HG03135 (cell line): ENCODE measurements around the gene SYNM.
"Not testable (repeated sequence)": the region's sequence is repeated elsewhere in the genome, so short reads cannot be mapped to it uniquely, and the experiment has no call there.

Experiments
- ATAC-seq: cut with Tn5 transposase; IDR thresholded peaks from one replicate; pipeline ENCODE4 v1.9.1; 2021; ENCODE audit warnings: mild to moderate bottlenecking, moderate library complexity; ENCODE audit not compliant: unreplicated experiment

SYNM gene

DNA sequence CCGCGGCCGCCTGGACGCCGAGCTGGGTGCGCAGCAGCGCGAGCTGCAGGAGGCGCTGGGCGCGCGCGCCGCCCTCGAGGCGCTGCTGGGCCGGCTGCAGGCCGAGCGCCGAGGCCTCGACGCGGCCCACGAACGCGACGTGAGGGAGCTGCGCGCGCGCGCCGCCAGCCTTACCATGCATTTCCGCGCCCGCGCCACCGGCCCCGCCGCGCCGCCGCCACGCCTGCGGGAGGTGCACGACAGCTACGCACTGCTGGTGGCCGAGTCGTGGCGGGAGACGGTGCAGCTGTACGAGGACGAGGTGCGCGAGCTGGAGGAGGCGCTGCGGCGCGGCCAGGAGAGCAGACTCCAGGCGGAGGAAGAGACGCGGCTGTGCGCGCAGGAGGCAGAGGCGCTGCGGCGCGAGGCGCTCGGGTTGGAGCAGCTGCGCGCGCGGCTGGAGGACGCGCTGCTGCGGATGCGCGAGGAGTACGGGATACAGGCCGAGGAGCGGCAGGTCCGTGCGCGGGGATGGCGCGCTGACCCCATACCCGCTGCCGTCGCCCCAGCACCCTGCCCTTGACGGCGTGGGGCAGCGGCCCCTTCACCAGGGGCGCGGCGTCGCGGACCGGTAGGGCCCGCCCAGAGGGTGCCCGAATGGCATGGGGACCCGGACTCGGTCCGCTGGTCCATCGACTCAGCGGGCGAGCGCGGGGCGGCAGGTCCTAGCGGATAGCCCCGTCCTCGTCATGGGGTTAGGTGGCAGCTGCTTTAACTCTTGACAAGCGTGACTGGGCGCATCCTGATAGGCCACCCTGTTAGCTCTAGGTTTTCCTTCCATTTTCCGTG lies 848 bp downstream of the SYNM start:
- peak; percentile 39 for ATAC-seq

DNA sequence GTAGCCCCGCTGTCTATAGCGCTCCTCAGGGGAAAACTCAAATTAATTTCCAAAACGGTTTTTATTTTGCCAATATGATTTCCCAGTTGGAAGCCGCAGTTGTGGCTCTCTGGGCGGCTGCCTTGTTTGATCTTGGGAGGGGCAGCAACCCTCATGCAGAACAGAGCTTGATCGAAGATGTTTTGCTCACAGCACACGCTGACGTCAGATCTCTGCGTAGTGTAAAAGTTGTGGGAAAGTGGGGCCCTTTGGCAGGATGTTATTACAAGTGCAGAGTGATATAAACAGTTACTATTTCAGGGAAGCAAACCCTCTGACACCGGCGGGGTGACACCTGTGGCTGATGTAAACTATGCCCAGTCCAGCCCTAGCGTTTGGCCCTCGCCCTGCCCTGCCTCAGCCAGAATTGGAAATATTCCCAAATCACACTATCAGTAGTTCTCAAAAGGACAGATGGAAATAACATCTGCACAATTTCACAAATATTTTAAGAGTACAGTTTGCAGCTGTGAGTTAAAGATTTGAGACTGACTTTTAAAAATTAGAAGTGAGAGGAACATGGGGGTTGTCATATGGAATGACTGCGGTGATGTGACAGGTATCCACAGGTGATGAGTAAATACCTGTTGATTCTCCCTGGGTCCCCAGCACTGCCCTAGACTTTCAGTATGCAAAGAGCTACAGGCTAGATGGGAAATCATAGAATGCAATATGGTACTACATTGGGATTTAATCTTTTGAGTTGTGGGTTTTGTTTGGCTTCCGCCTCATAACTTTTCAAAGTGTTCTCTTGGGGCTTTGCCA lies 1.7 kb downstream of the SYNM start:
- no peak for ATAC-seq

GRCh38 chr15:99108993-99109392 lies 4.1 kb downstream of the SYNM start:
- no peak for ATAC-seq

GRCh38 chr15:99109555-99110021 lies 4.7 kb downstream of the SYNM start:
- no peak for ATAC-seq

GRCh38 chr15:99110093-99110492 lies 5.2 kb downstream of the SYNM start:
- no peak for ATAC-seq

GRCh38 chr15:99110581-99111320 lies 5.9 kb downstream of the SYNM start:
- ATAC-seq = no peak

DNA sequence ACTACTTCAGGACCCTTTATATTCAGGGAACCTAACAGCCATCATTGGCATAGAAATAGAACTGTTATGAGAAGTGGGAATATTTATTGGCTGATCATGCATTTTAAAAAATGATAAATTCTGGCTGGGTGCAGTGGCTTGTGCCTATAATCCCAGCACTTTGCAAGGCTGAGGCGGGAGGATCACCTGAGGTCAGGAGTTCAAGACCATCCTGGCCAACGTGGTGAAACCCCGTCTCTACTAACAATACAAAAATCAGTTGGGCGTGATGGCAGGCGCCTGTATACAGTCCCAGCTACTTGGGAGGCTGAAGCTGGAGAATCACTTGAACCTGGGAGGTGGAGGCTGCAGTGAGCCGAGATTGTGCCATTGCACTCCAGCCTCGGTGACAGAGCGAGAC lies 6.8 kb downstream of the SYNM start:
- ATAC-seq = not testable (repeated sequence)

GRCh38 chr15:99113547-99114271 lies 8.8 kb downstream of the SYNM start:
- ATAC-seq = no peak

GRCh38 chr15:99114511-99115299 lies 9.8 kb downstream of the SYNM start:
- no peak for ATAC-seq

DNA sequence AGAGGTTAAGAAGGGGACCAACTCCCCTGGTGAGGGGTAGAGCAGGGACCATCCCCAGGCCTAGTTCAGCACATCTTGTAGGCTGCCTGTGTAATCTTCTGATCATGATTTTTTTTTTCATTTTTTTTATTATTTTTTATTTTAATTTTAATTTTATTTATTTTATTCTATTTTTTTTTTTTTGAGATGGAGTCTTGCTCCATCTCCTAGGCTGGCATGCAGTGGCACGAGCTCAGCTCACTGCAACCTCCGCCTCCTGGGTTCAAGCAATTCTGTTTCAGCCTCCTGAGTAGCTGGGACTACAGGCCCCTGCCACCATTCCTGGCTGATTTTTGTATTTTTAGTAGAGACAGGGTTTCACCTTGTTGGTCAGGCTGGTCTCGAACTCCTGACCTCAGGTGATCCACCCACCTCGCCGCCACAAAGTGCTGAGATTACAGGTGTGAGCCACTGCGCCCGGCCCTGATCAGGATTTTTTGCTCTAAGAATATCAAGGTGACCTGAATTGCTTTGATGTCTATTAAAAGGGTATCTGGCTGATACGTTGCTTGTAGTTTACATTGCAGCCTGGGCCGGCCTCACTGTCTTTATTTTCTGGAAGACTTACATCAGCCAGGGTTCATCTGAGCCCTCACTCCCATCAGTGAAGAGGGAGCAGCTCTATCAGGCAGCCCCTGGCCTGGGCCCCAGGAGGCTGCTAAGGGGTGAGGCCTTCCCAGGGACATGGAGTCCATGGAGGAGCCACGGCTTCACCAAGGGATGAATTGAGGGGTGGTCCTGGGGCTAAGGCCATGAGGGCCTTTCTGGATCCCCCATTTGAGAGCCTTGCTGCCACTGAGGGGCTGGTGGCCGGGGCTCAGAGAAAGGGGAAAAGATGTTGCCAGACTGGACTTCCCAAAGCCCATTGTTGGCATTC lies 10.7 kb downstream of the SYNM start:
- no peak for ATAC-seq

DNA sequence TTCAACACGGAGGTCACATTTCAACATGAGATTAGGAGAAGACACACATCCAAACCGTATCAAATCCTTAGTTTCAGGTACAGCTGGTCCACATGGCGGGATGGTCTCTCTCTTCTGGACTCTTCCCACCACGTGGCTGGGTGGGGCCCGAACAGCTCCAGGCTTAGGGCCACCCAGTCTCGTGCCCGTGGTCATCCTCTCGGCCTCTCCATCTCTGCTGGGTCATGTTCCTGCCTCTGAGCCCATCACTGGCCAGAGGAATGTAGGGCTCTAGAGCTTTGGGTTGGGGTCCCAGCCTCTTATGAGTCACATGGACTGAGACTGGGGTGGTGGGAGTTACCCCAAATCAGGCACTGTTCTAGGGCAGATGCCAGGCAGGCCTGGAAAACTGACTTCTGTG lies 12.2 kb downstream of the SYNM start:
- no peak for ATAC-seq

DNA sequence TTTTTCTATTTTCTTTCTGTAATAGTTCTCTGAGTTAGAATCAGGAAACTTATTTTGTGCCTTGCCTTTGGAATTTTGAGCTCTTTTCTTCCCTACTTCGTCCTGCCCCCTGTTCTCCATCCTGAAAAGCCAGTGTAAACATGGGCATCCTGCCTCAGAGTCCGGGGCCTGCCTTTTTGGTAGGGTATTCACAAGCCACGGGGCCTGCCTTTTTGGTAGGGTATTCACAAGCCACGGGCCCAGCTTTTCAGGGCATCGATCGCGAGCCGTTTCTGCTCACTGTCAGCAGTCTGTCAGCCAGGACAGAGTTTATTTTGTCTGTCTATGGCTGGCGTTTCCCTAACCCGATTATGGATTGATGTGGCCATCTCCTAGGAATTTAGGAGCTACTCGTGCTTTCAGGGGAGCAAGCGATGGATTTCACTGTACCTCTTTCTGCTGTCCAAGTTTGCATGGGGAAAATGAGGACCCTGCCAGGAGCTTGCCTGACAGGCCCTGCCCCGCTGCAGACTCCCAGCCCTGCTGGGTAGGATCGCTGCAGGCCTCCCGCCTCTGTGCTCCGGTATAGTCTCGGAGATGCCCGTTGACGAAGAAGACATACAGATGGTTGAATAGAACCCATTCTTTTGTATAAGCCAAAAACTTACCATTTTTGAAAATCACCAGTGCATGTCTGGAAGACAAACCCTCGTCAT lies 12.8 kb downstream of the SYNM start:
- ATAC-seq = no peak

DNA sequence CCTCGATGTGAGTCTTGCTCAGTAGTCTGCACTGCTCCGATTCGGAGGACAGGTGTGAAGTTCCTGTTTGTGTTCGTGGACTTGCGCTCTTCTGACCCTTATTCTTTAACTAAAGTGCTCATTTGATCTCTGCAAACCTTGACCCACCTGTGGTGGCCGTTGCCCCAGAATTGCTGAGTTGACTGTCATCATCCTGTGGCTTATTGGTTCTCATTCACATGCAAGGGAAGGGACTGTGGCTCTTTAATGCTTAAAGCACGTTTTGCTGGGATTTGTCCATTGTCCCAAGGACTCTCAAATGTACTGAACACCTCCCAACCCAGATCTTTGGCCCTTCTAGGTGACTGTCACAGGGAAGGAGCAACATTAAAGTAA lies 13.4 kb downstream of the SYNM start:
- ATAC-seq = no peak

DNA sequence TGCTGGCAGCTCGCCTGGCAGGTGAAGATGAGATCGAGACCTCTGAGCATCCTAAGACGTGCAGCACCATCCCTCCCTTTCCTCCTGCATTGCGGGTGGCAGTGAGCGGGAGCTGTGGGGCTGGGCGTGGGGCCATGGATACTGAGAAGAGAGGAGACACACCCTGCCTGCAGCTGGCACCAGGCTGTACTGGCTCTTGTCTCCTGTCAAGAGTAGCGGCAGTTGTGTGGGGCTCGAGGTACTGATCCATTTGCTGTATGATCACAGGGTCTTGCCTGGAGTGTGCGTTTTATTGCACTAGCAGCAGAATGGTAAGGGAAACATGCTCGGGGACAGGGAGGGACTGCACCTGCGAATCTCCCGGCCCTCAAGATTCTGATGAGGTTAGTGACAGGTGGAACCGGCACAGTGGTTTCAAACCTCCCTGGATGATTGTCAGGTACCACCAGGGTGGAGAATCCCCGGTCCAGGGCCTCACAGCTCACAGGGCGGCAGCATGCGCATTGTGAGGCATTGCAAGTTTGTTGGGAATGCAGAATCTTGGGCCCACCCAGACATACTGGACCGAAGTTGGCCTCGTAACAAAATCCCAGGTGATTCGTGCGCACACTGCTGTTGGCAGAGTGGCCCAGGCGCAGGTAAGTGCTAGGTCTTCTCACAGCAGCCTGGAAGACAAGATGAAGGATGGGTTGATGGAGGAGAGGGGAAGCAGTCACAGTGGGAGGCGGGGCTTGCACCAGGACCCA lies 14.1 kb downstream of the SYNM start:
- ATAC-seq = no peak

- ATAC-seq = no peak
Measured at GRCh38 chr15:99120050-99120777, 15.3 kb downstream of the SYNM start.

GRCh38 chr15:99121207-99121606 lies 16.3 kb downstream of the SYNM start:
- no peak for ATAC-seq
